HEK293 (cell line): Measurements from ENCODE around the gene HSD3B2.

ENCODE experiments used
- CTCF ChIA-PET: fragments of 350-600 bp; formaldehyde crosslinking; extraction: SDS; loops from one replicate; lab custom pipeline; 2021; ENCODE audit warnings: antibody characterized with exemption; lab: Yijun Ruan, JAX
- POLR2A ChIA-PET: fragments of 300-600 bp; formaldehyde crosslinking; extraction: SDS; loops from one replicate; lab custom pipeline; 2020; ENCODE audit warnings: antibody characterized with exemption, inconsistent platforms; lab: Yijun Ruan, JAX
- H3K27ac ChIP-seq: fragments of 200-500 bp; sonication (Bioruptor generic); 2 replicates; pipeline ENCODE4 v1.5.1; 2014; ENCODE audit warnings: low read depth, low read length, control low read depth, inconsistent platforms; ENCODE audit errors: extremely low read depth
- H3K36me3 ChIP-seq, 2 experiments: fragments of 200-500 bp in 1 of 2; sonication (Bioruptor generic) in 1 of 2; 1 replicate in 1 of 2; 2 replicates in 1 of 2; pipeline ENCODE4 v1.5.1; 2014 to 2017; ENCODE audit warnings: inconsistent platforms in 2 of 2, low read length in 2 of 2; ENCODE audit not compliant: control insufficient read depth in 2 of 2, insufficient read depth in 1 of 2
- H3K4me1 ChIP-seq: fragments of 200-500 bp; sonication (Bioruptor generic); 2 replicates; pipeline ENCODE4 v1.5.1; 2014; ENCODE audit warnings: mild to moderate bottlenecking, low read length, inconsistent platforms; ENCODE audit not compliant: control insufficient read depth, insufficient read depth
- H3K4me3 ChIP-seq: 2 replicates; pipeline ENCODE4 v1.5.1; 2011; ENCODE audit warnings: low read depth, mild to moderate bottlenecking, control low read depth, low read length, moderate library complexity
- H3K9me3 ChIP-seq: fragments of 200-500 bp; sonication (Bioruptor generic); 2 replicates; pipeline ENCODE4 v1.5.1; 2014; ENCODE audit warnings: low read depth, low read length, inconsistent platforms; ENCODE audit not compliant: control insufficient read depth, insufficient read depth
- GFI1B ChIP-seq: fragments of 450-650 bp; formaldehyde crosslinking; IDR thresholded peaks from 2 replicates; pipeline ENCODE4 v1.5.1; 2016; ENCODE audit warnings: missing biosample characterization, missing genetic modification characterization
- GLIS1 ChIP-seq: fragments of 450-650 bp; formaldehyde crosslinking; IDR thresholded peaks from 2 replicates; pipeline ENCODE4 v1.5.1; 2016; ENCODE audit warnings: missing biosample characterization, missing genetic modification characterization
- MEIS1 ChIP-seq: sonication (generic); formaldehyde crosslinking; IDR thresholded peaks from 2 replicates; pipeline ENCODE4 v1.8.1; 2022; ENCODE audit warnings: missing genetic modification reagents, mild to moderate bottlenecking, borderline replicate concordance
- ZNF175 ChIP-seq: fragments of 450-650 bp; formaldehyde crosslinking; IDR thresholded peaks from 2 replicates; pipeline ENCODE4 v1.5.1; 2016; ENCODE audit warnings: missing biosample characterization, missing genetic modification characterization
- ZNF335 ChIP-seq: fragments of 450-650 bp; formaldehyde crosslinking; conservative IDR thresholded peaks from 2 replicates; pipeline ENCODE4 v1.5.1; 2016; ENCODE audit warnings: missing biosample characterization, missing genetic modification characterization
- ZNF707 ChIP-seq: fragments of 450-650 bp; formaldehyde crosslinking; IDR thresholded peaks from 2 replicates; pipeline ENCODE4 v1.5.1; 2016; ENCODE audit warnings: missing biosample characterization, missing genetic modification characterization
- ZXDB ChIP-seq: fragments of 450-650 bp; formaldehyde crosslinking; IDR thresholded peaks from 2 replicates; pipeline ENCODE4 v1.5.1; 2016; ENCODE audit warnings: missing biosample characterization, missing genetic modification characterization
- TF ChIP-seq, protein P1 (sequence below): fragments of 450-650 bp; formaldehyde crosslinking; IDR thresholded peaks from 2 replicates; pipeline ENCODE4 v1.5.1; 2016; ENCODE audit warnings: missing biosample characterization, missing genetic modification characterization, borderline replicate concordance
- TF ChIP-seq, protein P2 (sequence below): fragments of 450-650 bp; formaldehyde crosslinking; IDR thresholded peaks from 2 replicates; pipeline ENCODE4 v1.5.1; 2016; ENCODE audit warnings: missing biosample characterization, missing genetic modification characterization, borderline replicate concordance
- TF ChIP-seq, protein P3 (sequence below): fragments of 450-650 bp; formaldehyde crosslinking; IDR thresholded peaks from 2 replicates; pipeline ENCODE4 v1.5.1; 2016; ENCODE audit warnings: missing biosample characterization, missing genetic modification characterization
- TF ChIP-seq, protein P4 (sequence below): fragments of 450-650 bp; IDR thresholded peaks from 2 replicates; pipeline ENCODE4 v1.5.1; 2018; ENCODE audit warnings: missing biosample characterization, missing genetic modification characterization
- TF ChIP-seq, protein P5 (sequence below): fragments of 450-650 bp; formaldehyde crosslinking; conservative IDR thresholded peaks from 2 replicates; pipeline ENCODE4 v1.5.1; 2016; ENCODE audit warnings: low read depth, missing biosample characterization, missing genetic modification characterization

HSD3B2 gene

DNA sequence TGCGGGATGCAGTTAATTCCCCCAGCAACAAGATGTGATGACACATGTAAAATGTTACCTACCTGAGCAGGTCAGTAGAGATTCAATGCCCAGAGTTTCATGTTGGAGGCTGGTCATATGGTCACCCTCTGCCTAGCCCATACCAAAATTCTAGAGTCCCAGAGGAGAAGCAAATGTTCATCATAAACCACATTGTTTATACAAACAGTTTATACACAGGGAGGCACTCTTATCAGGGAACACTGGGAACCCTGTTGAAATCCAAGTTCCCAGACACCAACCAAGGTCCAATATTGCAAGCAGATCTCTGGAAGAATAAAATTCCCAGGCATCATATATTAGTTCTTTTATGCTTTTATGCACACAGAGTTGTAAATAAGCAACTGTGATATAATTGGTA is 35.8 kb upstream of the HSD3B2 start:
- H3K36me3 ChIP-seq, result no peaks in the 10 kb centered on the region
- H3K27ac ChIP-seq, result no peak overlapping the region
- H3K4me3 ChIP-seq, result no peak overlapping the region
- ChIA-PET CTCF (no interaction called here), POLR2A (no interaction called here)
- no peaks in the 10 kb centered on the region for H3K9me3 ChIP-seq
- H3K4me1 ChIP-seq, result no peaks in the 10 kb centered on the region
- TF ChIP-seq GFI1B (no peak), ZNF175 (tag by site-specific recombination) (no peak), ZNF335 (tag by site-specific recombination) (no peak), MEIS1 (CRISPR knock-in tag) (no peak), ZXDB (tag by site-specific recombination) (no peak)
- TF ChIP-seq, protein P1, sequence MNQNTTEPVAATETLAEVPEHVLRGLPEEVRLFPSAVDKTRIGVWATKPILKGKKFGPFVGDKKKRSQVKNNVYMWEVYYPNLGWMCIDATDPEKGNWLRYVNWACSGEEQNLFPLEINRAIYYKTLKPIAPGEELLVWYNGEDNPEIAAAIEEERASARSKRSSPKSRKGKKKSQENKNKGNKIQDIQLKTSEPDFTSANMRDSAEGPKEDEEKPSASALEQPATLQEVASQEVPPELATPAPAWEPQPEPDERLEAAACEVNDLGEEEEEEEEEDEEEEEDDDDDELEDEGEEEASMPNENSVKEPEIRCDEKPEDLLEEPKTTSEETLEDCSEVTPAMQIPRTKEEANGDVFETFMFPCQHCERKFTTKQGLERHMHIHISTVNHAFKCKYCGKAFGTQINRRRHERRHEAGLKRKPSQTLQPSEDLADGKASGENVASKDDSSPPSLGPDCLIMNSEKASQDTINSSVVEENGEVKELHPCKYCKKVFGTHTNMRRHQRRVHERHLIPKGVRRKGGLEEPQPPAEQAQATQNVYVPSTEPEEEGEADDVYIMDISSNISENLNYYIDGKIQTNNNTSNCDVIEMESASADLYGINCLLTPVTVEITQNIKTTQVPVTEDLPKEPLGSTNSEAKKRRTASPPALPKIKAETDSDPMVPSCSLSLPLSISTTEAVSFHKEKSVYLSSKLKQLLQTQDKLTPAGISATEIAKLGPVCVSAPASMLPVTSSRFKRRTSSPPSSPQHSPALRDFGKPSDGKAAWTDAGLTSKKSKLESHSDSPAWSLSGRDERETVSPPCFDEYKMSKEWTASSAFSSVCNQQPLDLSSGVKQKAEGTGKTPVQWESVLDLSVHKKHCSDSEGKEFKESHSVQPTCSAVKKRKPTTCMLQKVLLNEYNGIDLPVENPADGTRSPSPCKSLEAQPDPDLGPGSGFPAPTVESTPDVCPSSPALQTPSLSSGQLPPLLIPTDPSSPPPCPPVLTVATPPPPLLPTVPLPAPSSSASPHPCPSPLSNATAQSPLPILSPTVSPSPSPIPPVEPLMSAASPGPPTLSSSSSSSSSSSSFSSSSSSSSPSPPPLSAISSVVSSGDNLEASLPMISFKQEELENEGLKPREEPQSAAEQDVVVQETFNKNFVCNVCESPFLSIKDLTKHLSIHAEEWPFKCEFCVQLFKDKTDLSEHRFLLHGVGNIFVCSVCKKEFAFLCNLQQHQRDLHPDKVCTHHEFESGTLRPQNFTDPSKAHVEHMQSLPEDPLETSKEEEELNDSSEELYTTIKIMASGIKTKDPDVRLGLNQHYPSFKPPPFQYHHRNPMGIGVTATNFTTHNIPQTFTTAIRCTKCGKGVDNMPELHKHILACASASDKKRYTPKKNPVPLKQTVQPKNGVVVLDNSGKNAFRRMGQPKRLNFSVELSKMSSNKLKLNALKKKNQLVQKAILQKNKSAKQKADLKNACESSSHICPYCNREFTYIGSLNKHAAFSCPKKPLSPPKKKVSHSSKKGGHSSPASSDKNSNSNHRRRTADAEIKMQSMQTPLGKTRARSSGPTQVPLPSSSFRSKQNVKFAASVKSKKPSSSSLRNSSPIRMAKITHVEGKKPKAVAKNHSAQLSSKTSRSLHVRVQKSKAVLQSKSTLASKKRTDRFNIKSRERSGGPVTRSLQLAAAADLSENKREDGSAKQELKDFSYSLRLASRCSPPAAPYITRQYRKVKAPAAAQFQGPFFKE (tag by site-specific recombination), result no peak
- TF ChIP-seq, all 188 proteins: peak for 0

DNA sequence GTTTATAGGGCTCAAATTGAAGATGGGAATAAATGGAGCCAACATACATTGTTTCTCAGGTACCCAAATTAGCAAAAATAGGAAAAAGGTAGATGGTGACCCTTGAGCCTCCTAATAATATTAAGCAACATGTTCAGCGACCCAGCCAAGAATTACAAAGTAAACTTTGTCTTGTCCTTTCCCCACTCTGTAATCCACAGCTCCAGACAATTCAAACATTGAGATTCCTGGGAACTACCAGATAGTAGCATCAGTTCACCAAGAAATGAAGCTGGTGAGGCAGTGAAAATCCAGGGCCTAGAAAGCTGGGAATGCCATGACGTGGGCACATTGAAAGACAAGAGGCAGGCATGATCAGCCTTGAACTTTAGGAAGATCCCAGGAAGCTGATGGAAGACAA is 34.6 kb upstream of the HSD3B2 start:
- H3K27ac ChIP-seq, result no peak overlapping the region
- no peaks in the 10 kb centered on the region for H3K4me1 ChIP-seq
- TF ChIP-seq ZNF335 (tag by site-specific recombination) (no peak), ZNF707 (no peak), GLIS1 (tag by site-specific recombination) (no peak)
- TF ChIP-seq, protein P2, sequence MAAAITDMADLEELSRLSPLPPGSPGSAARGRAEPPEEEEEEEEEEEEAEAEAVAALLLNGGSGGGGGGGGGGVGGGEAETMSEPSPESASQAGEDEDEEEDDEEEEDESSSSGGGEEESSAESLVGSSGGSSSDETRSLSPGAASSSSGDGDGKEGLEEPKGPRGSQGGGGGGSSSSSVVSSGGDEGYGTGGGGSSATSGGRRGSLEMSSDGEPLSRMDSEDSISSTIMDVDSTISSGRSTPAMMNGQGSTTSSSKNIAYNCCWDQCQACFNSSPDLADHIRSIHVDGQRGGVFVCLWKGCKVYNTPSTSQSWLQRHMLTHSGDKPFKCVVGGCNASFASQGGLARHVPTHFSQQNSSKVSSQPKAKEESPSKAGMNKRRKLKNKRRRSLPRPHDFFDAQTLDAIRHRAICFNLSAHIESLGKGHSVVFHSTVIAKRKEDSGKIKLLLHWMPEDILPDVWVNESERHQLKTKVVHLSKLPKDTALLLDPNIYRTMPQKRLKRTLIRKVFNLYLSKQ (tag by site-specific recombination), result no peak
- TF ChIP-seq, protein P3, sequence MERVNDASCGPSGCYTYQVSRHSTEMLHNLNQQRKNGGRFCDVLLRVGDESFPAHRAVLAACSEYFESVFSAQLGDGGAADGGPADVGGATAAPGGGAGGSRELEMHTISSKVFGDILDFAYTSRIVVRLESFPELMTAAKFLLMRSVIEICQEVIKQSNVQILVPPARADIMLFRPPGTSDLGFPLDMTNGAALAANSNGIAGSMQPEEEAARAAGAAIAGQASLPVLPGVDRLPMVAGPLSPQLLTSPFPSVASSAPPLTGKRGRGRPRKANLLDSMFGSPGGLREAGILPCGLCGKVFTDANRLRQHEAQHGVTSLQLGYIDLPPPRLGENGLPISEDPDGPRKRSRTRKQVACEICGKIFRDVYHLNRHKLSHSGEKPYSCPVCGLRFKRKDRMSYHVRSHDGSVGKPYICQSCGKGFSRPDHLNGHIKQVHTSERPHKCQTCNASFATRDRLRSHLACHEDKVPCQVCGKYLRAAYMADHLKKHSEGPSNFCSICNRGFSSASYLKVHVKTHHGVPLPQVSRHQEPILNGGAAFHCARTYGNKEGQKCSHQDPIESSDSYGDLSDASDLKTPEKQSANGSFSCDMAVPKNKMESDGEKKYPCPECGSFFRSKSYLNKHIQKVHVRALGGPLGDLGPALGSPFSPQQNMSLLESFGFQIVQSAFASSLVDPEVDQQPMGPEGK (tag by site-specific recombination), result no peak
- TF ChIP-seq, protein P4, sequence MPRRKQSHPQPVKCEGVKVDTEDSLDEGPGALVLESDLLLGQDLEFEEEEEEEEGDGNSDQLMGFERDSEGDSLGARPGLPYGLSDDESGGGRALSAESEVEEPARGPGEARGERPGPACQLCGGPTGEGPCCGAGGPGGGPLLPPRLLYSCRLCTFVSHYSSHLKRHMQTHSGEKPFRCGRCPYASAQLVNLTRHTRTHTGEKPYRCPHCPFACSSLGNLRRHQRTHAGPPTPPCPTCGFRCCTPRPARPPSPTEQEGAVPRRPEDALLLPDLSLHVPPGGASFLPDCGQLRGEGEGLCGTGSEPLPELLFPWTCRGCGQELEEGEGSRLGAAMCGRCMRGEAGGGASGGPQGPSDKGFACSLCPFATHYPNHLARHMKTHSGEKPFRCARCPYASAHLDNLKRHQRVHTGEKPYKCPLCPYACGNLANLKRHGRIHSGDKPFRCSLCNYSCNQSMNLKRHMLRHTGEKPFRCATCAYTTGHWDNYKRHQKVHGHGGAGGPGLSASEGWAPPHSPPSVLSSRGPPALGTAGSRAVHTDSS (tag by site-specific recombination), result no peak
- TF ChIP-seq, protein P5, sequence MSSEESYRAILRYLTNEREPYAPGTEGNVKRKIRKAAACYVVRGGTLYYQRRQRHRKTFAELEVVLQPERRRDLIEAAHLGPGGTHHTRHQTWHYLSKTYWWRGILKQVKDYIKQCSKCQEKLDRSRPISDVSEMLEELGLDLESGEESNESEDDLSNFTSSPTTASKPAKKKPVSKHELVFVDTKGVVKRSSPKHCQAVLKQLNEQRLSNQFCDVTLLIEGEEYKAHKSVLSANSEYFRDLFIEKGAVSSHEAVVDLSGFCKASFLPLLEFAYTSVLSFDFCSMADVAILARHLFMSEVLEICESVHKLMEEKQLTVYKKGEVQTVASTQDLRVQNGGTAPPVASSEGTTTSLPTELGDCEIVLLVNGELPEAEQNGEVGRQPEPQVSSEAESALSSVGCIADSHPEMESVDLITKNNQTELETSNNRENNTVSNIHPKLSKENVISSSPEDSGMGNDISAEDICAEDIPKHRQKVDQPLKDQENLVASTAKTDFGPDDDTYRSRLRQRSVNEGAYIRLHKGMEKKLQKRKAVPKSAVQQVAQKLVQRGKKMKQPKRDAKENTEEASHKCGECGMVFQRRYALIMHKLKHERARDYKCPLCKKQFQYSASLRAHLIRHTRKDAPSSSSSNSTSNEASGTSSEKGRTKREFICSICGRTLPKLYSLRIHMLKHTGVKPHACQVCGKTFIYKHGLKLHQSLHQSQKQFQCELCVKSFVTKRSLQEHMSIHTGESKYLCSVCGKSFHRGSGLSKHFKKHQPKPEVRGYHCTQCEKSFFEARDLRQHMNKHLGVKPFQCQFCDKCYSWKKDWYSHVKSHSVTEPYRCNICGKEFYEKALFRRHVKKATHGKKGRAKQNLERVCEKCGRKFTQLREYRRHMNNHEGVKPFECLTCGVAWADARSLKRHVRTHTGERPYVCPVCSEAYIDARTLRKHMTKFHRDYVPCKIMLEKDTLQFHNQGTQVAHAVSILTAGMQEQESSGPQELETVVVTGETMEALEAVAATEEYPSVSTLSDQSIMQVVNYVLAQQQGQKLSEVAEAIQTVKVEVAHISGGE, result no peak
- H3K4me3 ChIP-seq, result no peak overlapping the region
- no peaks in the 10 kb centered on the region for H3K9me3 ChIP-seq
- no peaks in the 10 kb centered on the region for H3K36me3 ChIP-seq
- CTCF ChIA-PET, result interaction anchor here (0.6 kb wide), 1 partner anchor 257 kb away, joined by 3 read pairs; no protein-coding TSS in a partner anchor
- POLR2A ChIA-PET, result no interaction called here
